Measurements from ENCODE around the gene TMED3. TPM values are rescaled to one million over a fixed set of nuclear protein-coding genes. Genes with fewer than 3 reads are reported as not detected.

Gene TMED3
- total RNA-seq, 1 donor from 2014 or later, result 32.1 TPM

GRCh38 chr15:79340315-79340602, 29.3 kb downstream of the TMED3 start:
- no peaks in the 10 kb centered on the region for H3K27me3 Mint-ChIP-seq (ENCODE audit: unreplicated experiment)

DNA sequence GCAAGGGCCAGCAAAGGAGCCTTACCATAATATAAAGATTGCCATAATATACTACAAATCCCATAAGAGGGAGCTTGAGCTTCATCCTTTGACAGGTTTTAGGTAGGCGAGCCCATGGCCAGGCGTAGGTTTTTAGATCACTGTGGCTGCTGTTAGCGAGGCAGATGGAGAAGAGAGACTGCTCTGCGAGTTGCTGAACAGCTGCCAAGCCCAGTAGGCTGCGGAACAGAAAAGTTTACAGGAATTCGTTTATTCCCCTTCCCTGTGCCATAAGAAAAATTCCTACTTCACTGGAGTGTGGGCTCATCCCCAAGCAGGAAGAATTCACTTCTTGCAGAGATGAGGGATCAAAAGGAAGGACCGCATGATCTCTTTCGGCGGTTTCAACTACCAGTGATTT, 30.5 kb downstream of the TMED3 start:
- no peak for DNase-seq

More at GRCh38 chr15:79340315-79340602, 29.3 kb downstream of the TMED3 start:
- no peak overlapping the region for H3K4me3 Mint-ChIP-seq (ENCODE audit: unreplicated experiment)
- DNase-seq, result no peak
- no peak overlapping the region for H3K27ac Mint-ChIP-seq (ENCODE audit: unreplicated experiment)
- H3K9me3 Mint-ChIP-seq (ENCODE audit: unreplicated experiment), result no peaks in the 10 kb centered on the region
- TF ChIP-seq CTCF (IDR thresholded peaks at IDR 0.05; ENCODE audit: partially characterized antibody, unreplicated experiment), result no peak
- H3K36me3 Mint-ChIP-seq (ENCODE audit: unreplicated experiment), result peaks cover 5% of the 10 kb centered on the region
- no peaks in the 10 kb centered on the region for H3K4me1 Mint-ChIP-seq (ENCODE audit: low read depth, unreplicated experiment)

GRCh38 chr15:79349525-79349924, 38.6 kb downstream of the TMED3 start:
- H3K4me1 Mint-ChIP-seq (ENCODE audit: low read depth, unreplicated experiment), result peaks cover 7% of the 10 kb centered on the region
- peak; percentile 62 for DNase-seq

More for the DNA sequence above, 30.5 kb downstream of the TMED3 start:
- no peak overlapping the region for H3K27ac Mint-ChIP-seq (ENCODE audit: unreplicated experiment)
- H3K27me3 Mint-ChIP-seq (ENCODE audit: unreplicated experiment), result no peaks in the 10 kb centered on the region
- no peak overlapping the region for H3K4me3 Mint-ChIP-seq (ENCODE audit: unreplicated experiment)
- peaks cover 5% of the 10 kb centered on the region for H3K36me3 Mint-ChIP-seq (ENCODE audit: unreplicated experiment)
- no peak for TF ChIP-seq CTCF (IDR thresholded peaks at IDR 0.05; ENCODE audit: partially characterized antibody, unreplicated experiment)
- no peaks in the 10 kb centered on the region for H3K9me3 Mint-ChIP-seq (ENCODE audit: unreplicated experiment)
- no peaks in the 10 kb centered on the region for H3K4me1 Mint-ChIP-seq (ENCODE audit: low read depth, unreplicated experiment)

DNA sequence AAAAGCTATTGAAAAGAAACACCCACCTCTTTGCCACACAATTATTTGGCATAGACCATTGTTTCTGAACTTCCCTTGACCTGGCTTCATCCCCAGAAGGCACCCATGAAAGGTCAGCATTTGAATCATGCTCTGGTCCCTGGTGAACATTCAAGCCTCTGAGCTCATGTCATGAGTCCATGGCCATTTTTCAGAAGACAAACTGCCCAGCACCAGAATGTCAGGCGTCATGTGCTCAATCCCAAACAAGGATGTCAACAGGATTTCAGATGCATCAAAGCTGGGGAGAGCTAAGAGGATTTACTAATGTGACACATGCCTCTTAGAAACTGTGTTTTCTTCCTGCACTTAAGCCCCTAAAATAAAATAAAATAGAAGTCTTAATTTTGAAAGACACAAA, 41.3 kb downstream of the TMED3 start:
- no peak for TF ChIP-seq CTCF (IDR thresholded peaks at IDR 0.05; ENCODE audit: partially characterized antibody, unreplicated experiment)
- Mint-ChIP-seq H3K36me3 (ENCODE audit: unreplicated experiment) (no peaks in the 10 kb centered on the region), H3K27me3 (ENCODE audit: unreplicated experiment) (peaks cover 1% of the 10 kb centered on the region), H3K9me3 (ENCODE audit: unreplicated experiment) (peaks cover 2% of the 10 kb centered on the region), H3K4me1 (ENCODE audit: low read depth, unreplicated experiment) (peaks cover 7% of the 10 kb centered on the region), H3K27ac (ENCODE audit: unreplicated experiment) (no peak overlapping the region), H3K4me3 (ENCODE audit: unreplicated experiment) (no peak overlapping the region)
- no peak for DNase-seq

More at GRCh38 chr15:79349525-79349924, 38.6 kb downstream of the TMED3 start:
- peaks cover 2% of the 10 kb centered on the region for H3K9me3 Mint-ChIP-seq (ENCODE audit: unreplicated experiment)
- peak overlapping the region; percentile 94 for H3K27ac Mint-ChIP-seq (ENCODE audit: unreplicated experiment)
- no peak for TF ChIP-seq CTCF (IDR thresholded peaks at IDR 0.05; ENCODE audit: partially characterized antibody, unreplicated experiment)
- H3K27me3 Mint-ChIP-seq (ENCODE audit: unreplicated experiment), result peaks cover 3% of the 10 kb centered on the region
- no peaks in the 10 kb centered on the region for H3K36me3 Mint-ChIP-seq (ENCODE audit: unreplicated experiment)
- no peak overlapping the region for H3K4me3 Mint-ChIP-seq (ENCODE audit: unreplicated experiment)

- no peak overlapping the region for H3K27ac Mint-ChIP-seq (ENCODE audit: unreplicated experiment)
- peaks cover 1% of the 10 kb centered on the region for H3K36me3 Mint-ChIP-seq (ENCODE audit: unreplicated experiment)
- H3K9me3 Mint-ChIP-seq (ENCODE audit: unreplicated experiment), result peaks cover 2% of the 10 kb centered on the region
- H3K27me3 Mint-ChIP-seq (ENCODE audit: unreplicated experiment), result peaks cover 3% of the 10 kb centered on the region
- no peak for DNase-seq
- H3K4me3 Mint-ChIP-seq (ENCODE audit: unreplicated experiment), result no peak overlapping the region
- H3K4me1 Mint-ChIP-seq (ENCODE audit: low read depth, unreplicated experiment), result peaks cover 3% of the 10 kb centered on the region
- TF ChIP-seq CTCF (IDR thresholded peaks at IDR 0.05; ENCODE audit: partially characterized antibody, unreplicated experiment), result no peak
Measured at GRCh38 chr15:79357566-79357965, 46.7 kb downstream of the TMED3 start.
